ENCODE results near the gene FOXN4. TPM values are rescaled to one million over a fixed set of nuclear protein-coding genes. Genes with fewer than 3 reads are reported as not detected.

Gene FOXN4
- total RNA-seq, 4 donors from 2014 or later = not detected

DNA sequence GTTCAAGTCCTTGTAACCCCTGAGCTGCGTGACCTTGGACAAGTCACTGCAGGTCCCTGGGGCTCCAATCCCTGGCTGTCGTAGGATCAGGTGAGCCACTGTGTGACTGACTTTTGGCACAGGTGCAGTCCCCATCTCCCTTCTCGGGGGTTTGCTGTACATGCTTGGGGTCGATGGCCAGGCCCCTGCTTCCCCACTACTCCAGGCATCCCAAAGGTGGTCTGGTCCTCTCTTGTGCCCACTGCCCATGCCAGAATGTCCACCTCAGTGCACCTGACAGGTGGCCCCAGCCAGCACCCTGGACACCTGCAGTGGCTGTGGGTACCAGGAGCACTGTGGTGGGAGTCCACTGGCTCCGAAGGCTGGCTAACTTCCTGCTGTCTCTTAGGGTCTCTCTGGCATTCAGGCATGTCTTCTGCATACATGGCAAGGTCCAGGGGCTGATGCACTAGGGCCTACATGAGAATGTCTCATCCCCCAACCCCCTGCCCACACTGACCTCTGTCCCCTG lies 14.7 kb downstream of the FOXN4 start:
- Histone ChIP-seq H3K4me3 (no peak overlapping the region), H3K36me3 (no peaks in the 10 kb centered on the region), H3K4me1 (peaks cover 0 to 13% of the 10 kb centered on the region in 2 donors), H3K27ac (no peak overlapping the region), H3K9me3 (no peaks in the 10 kb centered on the region), H3K27me3 (no peaks in the 10 kb centered on the region)
- intact Hi-C loops (cut with DNase I; ENCODE audit: low total_unique reads) (no loop called here), in situ Hi-C loops (cut with MboI; ENCODE audit: low sequenced_read_pairs in 4 of 4) (no loop called here)
- DNase-seq = no peak
- TF ChIP-seq, protein P1, sequence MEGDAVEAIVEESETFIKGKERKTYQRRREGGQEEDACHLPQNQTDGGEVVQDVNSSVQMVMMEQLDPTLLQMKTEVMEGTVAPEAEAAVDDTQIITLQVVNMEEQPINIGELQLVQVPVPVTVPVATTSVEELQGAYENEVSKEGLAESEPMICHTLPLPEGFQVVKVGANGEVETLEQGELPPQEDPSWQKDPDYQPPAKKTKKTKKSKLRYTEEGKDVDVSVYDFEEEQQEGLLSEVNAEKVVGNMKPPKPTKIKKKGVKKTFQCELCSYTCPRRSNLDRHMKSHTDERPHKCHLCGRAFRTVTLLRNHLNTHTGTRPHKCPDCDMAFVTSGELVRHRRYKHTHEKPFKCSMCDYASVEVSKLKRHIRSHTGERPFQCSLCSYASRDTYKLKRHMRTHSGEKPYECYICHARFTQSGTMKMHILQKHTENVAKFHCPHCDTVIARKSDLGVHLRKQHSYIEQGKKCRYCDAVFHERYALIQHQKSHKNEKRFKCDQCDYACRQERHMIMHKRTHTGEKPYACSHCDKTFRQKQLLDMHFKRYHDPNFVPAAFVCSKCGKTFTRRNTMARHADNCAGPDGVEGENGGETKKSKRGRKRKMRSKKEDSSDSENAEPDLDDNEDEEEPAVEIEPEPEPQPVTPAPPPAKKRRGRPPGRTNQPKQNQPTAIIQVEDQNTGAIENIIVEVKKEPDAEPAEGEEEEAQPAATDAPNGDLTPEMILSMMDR (IDR thresholded peaks at IDR 0.05 in 4 of 5, conservative IDR thresholded peaks at IDR 0.05 in 1 of 5) = no peak
- TF ChIP-seq POLR2A (IDR thresholded peaks at IDR 0.05) = no peak
- ATAC-seq = no peak

DNA sequence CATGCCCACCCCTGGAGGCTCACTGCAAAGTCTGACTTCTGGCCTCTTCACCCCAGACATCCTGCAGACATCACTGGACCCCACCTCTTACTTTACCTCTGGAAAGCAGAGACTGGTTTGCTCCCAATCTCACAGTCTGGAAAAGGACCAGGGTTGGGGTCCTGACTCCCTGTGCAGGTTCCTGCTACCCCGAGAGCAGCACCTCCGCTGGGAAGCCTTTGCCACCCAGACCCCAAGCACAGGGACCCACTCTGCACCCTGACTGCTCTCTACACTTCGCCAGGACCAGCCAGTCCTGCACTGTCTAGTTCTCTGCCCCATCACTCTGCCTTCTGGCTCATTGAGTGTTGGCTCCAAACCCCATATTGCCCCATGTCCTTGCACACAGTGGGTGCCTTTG lies 16.0 kb downstream of the FOXN4 start:
- Histone ChIP-seq H3K27me3 (no peaks in the 10 kb centered on the region), H3K9me3 (no peaks in the 10 kb centered on the region), H3K4me3 (no peak overlapping the region), H3K4me1 (peaks cover 0 to 13% of the 10 kb centered on the region in 2 donors), H3K27ac (no peak overlapping the region), H3K36me3 (no peaks in the 10 kb centered on the region)
- in situ Hi-C loops (cut with MboI; ENCODE audit: low sequenced_read_pairs in 4 of 4) (no loop called here), intact Hi-C loops (cut with DNase I; ENCODE audit: low total_unique reads) (no loop called here)
- no peak for ATAC-seq
- no peak for DNase-seq
- TF ChIP-seq, protein P1 (IDR thresholded peaks at IDR 0.05 in 4 of 5, conservative IDR thresholded peaks at IDR 0.05 in 1 of 5) = no peak
- no peak for TF ChIP-seq POLR2A (IDR thresholded peaks at IDR 0.05)

DNA sequence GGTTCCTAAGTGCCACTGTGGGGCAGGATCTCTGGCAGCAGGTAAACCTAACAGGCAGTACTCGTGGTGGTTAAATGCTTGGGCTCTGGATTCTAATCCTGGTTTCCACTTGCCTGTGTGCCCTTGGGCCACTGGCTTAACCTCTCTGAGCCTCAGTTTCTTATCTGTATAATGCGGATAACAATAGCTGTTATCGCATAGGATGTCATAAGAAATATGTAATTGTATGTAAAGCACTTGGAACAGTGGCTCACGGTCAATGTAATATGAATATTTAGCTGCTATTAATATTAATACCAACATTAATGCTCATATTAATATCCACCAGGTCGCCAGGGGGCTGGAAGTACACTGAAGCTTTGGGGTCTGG lies 16.8 kb downstream of the FOXN4 start:
- Histone ChIP-seq H3K27me3 (no peaks in the 10 kb centered on the region), H3K4me3 (peak overlapping the region in 2 of 4 donors; percentile 32 to 43), H3K9me3 (no peaks in the 10 kb centered on the region), H3K4me1 (peaks cover 0 to 13% of the 10 kb centered on the region in 2 donors), H3K36me3 (no peaks in the 10 kb centered on the region), H3K27ac (no peak overlapping the region)
- intact Hi-C loops (cut with DNase I; ENCODE audit: low total_unique reads) = no loop called here
- ATAC-seq = no peak
- in situ Hi-C loops (cut with MboI; ENCODE audit: low sequenced_read_pairs in 4 of 4) = no loop called here
- TF ChIP-seq POLR2A (IDR thresholded peaks at IDR 0.05) = no peak
- TF ChIP-seq, protein P1 (IDR thresholded peaks at IDR 0.05 in 4 of 5, conservative IDR thresholded peaks at IDR 0.05 in 1 of 5) = no peak
- no peak for DNase-seq

DNA sequence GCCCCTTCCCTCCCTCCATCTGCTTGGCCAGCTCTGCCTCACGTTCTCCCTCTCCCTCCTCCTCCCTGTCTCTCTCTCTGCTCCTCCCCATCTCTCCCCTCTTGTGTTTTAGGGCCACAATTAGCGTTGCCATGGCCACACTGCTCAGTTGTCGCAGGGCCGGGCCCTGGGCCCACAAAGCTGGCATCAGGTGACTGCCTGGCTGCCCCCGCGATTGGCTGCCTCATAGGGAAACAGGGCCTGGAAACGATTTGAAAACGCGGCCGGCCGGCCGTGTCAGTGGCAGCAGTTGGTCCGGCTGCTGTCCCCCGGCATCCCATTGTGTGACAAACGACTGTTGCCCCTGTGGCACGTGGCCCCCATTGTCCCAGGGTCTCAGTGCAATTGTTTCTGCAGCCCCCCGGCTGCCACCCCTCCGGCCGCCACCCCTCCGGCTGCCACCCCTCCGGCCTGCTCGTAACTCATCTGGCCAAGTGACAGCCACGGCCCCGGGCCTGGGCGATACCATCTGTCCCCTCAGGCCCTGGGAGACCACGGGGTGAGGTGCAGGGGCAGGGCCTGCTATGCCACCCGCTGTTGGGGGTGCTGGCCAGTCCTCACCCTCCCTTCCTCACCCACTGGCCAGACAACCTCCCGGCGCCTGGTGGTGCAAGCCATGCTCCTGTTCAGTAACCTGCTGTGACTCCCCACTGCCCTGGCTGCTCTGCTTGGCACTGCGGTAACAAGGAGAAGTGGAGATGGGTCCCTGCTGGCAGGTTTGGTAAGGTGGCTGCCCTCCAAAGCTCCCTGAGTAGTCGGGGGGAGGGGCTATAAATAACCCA lies 17.4 kb downstream of the FOXN4 start:
- TF ChIP-seq, protein P1 (IDR thresholded peaks at IDR 0.05 in 4 of 5, conservative IDR thresholded peaks at IDR 0.05 in 1 of 5) = no peak
- no peak for TF ChIP-seq POLR2A (IDR thresholded peaks at IDR 0.05)
- intact Hi-C loops (cut with DNase I; ENCODE audit: low total_unique reads) = no loop called here
- ATAC-seq (peak; percentile 8 to 23), DNase-seq (no peak)
- no peak overlapping the region for H3K27ac ChIP-seq
- no peaks in the 10 kb centered on the region for H3K27me3 ChIP-seq
- in situ Hi-C loops (cut with MboI; ENCODE audit: low sequenced_read_pairs in 4 of 4) = no loop called here
- peak overlapping the region; percentile 32 to 48 (median 44) for H3K4me3 ChIP-seq
- no peaks in the 10 kb centered on the region for H3K36me3 ChIP-seq
- H3K9me3 ChIP-seq = no peaks in the 10 kb centered on the region
- peaks cover 0 to 13% of the 10 kb centered on the region in 2 donors for H3K4me1 ChIP-seq

All from gastrocnemius medialis (tissue), 4 donors.